Measurements from ENCODE around the gene CLDN19.

DNA sequence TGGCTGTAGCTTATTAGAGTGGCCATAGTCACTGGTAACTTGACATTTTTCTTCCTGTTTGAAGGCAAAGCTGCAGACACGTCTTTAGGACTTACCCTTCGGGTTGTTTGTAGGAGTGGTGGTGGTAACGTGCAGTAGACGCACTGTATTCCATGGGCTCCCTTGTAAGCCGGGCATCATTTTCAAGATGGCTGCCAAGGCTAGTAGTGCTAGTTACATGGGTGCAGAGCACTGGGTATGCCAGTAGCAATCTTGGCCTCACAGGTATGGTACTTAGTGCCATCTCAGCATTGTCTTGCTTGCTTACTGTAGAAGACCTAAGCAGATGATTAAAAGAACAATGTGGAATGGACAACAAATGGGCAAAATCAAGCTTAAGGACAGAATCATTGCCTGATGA lies 55.9 kb downstream of the CLDN19 start:
- TF ChIP-seq, protein P1, sequence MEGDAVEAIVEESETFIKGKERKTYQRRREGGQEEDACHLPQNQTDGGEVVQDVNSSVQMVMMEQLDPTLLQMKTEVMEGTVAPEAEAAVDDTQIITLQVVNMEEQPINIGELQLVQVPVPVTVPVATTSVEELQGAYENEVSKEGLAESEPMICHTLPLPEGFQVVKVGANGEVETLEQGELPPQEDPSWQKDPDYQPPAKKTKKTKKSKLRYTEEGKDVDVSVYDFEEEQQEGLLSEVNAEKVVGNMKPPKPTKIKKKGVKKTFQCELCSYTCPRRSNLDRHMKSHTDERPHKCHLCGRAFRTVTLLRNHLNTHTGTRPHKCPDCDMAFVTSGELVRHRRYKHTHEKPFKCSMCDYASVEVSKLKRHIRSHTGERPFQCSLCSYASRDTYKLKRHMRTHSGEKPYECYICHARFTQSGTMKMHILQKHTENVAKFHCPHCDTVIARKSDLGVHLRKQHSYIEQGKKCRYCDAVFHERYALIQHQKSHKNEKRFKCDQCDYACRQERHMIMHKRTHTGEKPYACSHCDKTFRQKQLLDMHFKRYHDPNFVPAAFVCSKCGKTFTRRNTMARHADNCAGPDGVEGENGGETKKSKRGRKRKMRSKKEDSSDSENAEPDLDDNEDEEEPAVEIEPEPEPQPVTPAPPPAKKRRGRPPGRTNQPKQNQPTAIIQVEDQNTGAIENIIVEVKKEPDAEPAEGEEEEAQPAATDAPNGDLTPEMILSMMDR (IDR thresholded peaks at IDR 0.05 in 2 of 3, conservative IDR thresholded peaks at IDR 0.05 in 1 of 3; ENCODE audit: insufficient read depth in 2 of 3, low read depth in 1 of 3, low read length in 3 of 3): no peak
- TF ChIP-seq POLR2A (conservative IDR thresholded peaks at IDR 0.05) (0 out of 2 replicates have a peak, but pooled peaks have one; percentile 13), SP1 (CRISPR knock-in tag; IDR thresholded peaks at IDR 0.05) (0 out of 2 replicates have a peak, but pooled peaks have one; percentile 38)
